Natural killer cell treated with Interleukin-12 subunit alpha and Interleukin-12 subunit beta and Interleukin-15 and Interleukin-18, amount 100 ng/mL, for 72 hours (primary cell): ENCODE data around the gene GYS2. TPM values are rescaled to one million over a fixed set of nuclear protein-coding genes. Genes with fewer than 3 reads are reported as not detected.
A peak's percentile ranks its signal among the peaks of the same experiment; 100 is the strongest.
"Not testable (repeated sequence)": the region's sequence is repeated elsewhere in the genome, so short reads cannot be mapped to it uniquely, and the experiment has no call there.

ENCODE experiments used
- ATAC-seq, 2 donors: fragments of 150-1000 bp; cut with Tn5 transposase in 1 of 2; sonication (Bioruptor Pico), chemical (Tn5 transposase) in 1 of 2; 2 replicates each; pipeline ENCODE4 v1.10.0; 2021
- DNase-seq: peaks from one replicate; pipeline ENCODE4 v3.0.0; 2022; ENCODE audit warnings: low spot score
- H3K27ac Mint-ChIP-seq, 2 donors: 1 replicate in 1 of 2; 2 replicates in 1 of 2; pipeline ENCODE4 v1.8.0; 2022; ENCODE audit warnings: mixed read lengths in 2 of 2, mild to moderate bottlenecking in 1 of 2, moderate library complexity in 1 of 2
- H3K27me3 Mint-ChIP-seq, 2 donors: 1 replicate in 1 of 2; 2 replicates in 1 of 2; pipeline ENCODE4 v1.8.0; 2022; ENCODE audit warnings: mixed read lengths in 2 of 2
- H3K36me3 Mint-ChIP-seq: one replicate; pipeline ENCODE4 v1.8.0; 2022; ENCODE audit warnings: mixed read lengths
- H3K4me1 Mint-ChIP-seq, 2 donors: 1 replicate in 1 of 2; 2 replicates in 1 of 2; pipeline ENCODE4 v1.8.0; 2022; ENCODE audit warnings: low read depth in 2 of 2, mixed read lengths in 2 of 2, mild to moderate bottlenecking in 1 of 2
- H3K4me3 Mint-ChIP-seq: one replicate; pipeline ENCODE4 v1.8.0; 2022; ENCODE audit warnings: mixed read lengths
- H3K9me3 Mint-ChIP-seq: 2 replicates; pipeline ENCODE4 v1.8.0; 2022; ENCODE audit warnings: mixed read lengths
- total RNA-seq, 2 donors: library from RNA; stranded (reverse); gene quantifications; one replicate each; pipeline ENCODE4 v1.2.3, GENCODE V29; 2022

Gene GYS2
- total RNA-seq, 2 donors from 2014 or later = not detected

DNA sequence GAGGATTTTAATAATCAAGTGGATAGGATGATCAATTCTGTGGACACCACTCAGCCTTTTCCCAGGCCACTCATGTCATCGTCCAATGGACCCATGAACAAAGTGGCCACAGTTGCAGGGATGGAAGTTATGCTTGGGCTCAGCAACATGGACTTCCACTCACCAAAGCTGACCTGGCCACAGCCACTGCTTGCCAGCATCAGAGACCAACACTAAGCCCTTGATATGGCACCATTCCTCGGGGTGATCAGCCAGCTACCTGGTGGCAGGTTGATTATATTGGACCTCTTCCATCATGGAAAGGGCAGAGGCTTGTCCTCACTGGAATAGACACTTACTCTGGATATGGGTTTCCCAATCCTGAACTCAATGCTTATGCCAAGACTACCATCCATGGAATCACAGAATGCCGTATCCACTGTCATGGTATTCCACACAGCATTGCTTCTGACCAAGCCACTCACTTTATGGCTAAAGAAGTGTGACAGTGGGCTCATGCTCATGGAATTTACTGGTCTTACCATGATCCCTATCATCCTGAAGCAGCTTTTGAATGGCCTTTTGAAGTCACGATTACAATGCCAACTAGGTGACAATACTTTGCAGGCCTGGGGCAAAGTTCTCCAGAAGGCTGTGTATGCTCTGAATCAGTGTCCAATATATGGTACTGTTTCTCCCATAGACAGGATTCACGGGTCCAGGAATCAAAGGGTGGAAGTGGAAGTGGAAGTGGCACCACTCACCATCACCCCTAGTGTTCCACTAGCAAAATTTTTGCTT lies 20.1 kb downstream of the GYS2 start:
- not testable (repeated sequence) for DNase-seq, H3K4me1 Mint-ChIP-seq, H3K36me3 Mint-ChIP-seq, H3K4me3 Mint-ChIP-seq, ATAC-seq, H3K27ac Mint-ChIP-seq
- Mint-ChIP-seq H3K9me3 (peaks cover 12% of the 10 kb centered on the region), H3K27me3 (peaks cover 15 to 16% of the 10 kb centered on the region in 2 donors)

GRCh38 chr12:21583587-21583986 lies 21.1 kb downstream of the GYS2 start:
- peaks cover 12% of the 10 kb centered on the region for H3K9me3 Mint-ChIP-seq
- no peak overlapping the region for H3K27ac Mint-ChIP-seq
- ATAC-seq (no peak), DNase-seq (no peak)
- H3K36me3 Mint-ChIP-seq = no peaks in the 10 kb centered on the region
- H3K27me3 Mint-ChIP-seq = peaks cover 16 to 26% of the 10 kb centered on the region in 2 donors
- H3K4me3 Mint-ChIP-seq = no peak overlapping the region
- H3K4me1 Mint-ChIP-seq = no peaks in the 10 kb centered on the region

GRCh38 chr12:21580748-21581516 lies 23.7 kb downstream of the GYS2 start:
- peaks cover 21 to 38% of the 10 kb centered on the region in 2 donors for H3K27me3 Mint-ChIP-seq
- DNase-seq (no peak), ATAC-seq (no peak)
- H3K9me3 Mint-ChIP-seq = peaks cover 8% of the 10 kb centered on the region
- no peaks in the 10 kb centered on the region for H3K36me3 Mint-ChIP-seq
- H3K4me1 Mint-ChIP-seq = no peaks in the 10 kb centered on the region
- no peak overlapping the region for H3K27ac Mint-ChIP-seq
- H3K4me3 Mint-ChIP-seq = no peak overlapping the region

DNA sequence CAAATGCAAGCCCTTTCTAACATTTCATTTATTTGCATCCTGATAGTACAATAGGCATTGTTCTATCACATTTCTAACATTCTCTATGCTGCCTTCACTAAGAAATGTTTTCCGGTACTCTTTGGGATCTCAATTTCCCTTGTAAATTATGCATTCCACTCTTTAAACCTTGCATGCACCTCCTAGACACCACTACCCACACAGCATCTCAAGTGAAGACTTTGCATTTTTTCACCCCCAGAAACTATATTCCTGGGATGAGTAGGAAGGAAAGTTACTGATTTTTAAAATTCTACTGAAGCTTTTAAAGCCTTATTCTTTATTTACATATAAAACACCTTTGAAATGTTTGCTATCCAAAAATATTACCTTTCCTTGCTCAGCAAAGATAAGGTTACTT lies 27.1 kb downstream of the GYS2 start:
- H3K27ac Mint-ChIP-seq = no peak overlapping the region
- no peak for ATAC-seq
- peaks cover 3% of the 10 kb centered on the region for H3K9me3 Mint-ChIP-seq
- no peaks in the 10 kb centered on the region for H3K4me1 Mint-ChIP-seq
- DNase-seq = no peak
- no peaks in the 10 kb centered on the region for H3K36me3 Mint-ChIP-seq
- no peak overlapping the region for H3K4me3 Mint-ChIP-seq
- H3K27me3 Mint-ChIP-seq = peaks cover 22 to 42% of the 10 kb centered on the region in 2 donors

GRCh38 chr12:21576431-21576830 lies 28.2 kb downstream of the GYS2 start:
- H3K27me3 Mint-ChIP-seq = peaks cover 17 to 36% of the 10 kb centered on the region in 2 donors
- H3K27ac Mint-ChIP-seq = no peak overlapping the region
- H3K36me3 Mint-ChIP-seq = no peaks in the 10 kb centered on the region
- H3K4me3 Mint-ChIP-seq = no peak overlapping the region
- ATAC-seq (no peak), DNase-seq (no peak)
- no peaks in the 10 kb centered on the region for H3K4me1 Mint-ChIP-seq
- no peaks in the 10 kb centered on the region for H3K9me3 Mint-ChIP-seq

DNA sequence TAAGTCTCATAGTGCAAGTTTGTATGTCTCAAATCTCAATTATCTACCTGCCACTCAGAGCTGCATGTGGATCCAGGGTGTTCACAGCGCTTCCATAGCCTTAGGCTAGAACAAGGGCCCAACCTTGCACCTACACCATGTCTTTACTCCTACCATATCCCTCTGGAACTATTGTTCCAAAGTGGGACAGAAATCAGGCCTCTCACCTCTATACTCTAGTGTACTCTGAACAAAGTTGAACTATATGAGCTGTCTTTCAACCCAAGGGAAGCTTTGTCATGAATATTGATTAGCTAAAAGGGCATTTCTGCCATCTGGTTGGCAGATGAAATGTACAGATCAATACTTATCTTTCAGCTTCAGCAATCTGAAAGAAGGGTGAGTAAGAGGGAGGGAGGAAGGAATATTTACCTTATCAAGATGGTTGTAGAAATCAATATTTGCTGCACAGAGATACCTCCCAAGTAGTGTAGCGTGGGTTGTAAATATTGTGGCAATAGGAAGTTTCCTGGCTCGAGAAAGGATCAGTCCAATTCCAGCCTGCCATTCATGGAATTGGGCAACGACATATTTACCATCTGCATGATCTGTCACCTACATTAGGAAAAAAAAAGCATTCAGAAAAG lies 30.8 kb downstream of the GYS2 start:
- Mint-ChIP-seq H3K4me1 (no peaks in the 10 kb centered on the region), H3K36me3 (no peaks in the 10 kb centered on the region), H3K27me3 (peaks cover 9 to 27% of the 10 kb centered on the region in 2 donors), H3K9me3 (no peaks in the 10 kb centered on the region), H3K27ac (no peak overlapping the region), H3K4me3 (no peak overlapping the region)
- DNase-seq (no peak), ATAC-seq (no peak)

DNA sequence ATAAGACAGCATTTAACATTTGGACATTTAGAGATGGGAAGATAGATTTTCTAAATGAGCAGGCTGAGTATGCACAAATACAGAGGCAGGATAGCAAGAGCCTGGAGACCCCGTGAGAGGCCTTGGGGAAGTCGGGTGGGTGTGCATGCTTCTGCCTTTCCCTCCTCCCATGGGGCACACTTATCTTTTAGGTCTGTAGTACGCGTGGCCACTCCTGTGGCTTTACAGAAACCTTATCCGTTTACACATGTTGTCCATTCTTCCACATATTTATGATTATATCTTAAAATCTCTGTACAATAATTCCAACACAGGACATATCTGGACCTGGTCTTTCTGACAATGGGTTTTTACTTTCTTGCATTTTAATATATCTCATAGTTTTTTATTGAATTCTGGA lies 33.6 kb downstream of the GYS2 start:
- no peaks in the 10 kb centered on the region for H3K36me3 Mint-ChIP-seq
- no peaks in the 10 kb centered on the region for H3K9me3 Mint-ChIP-seq
- ATAC-seq = no peak
- H3K27ac Mint-ChIP-seq = no peak overlapping the region
- DNase-seq = no peak
- H3K27me3 Mint-ChIP-seq = peaks cover 8 to 27% of the 10 kb centered on the region in 2 donors
- no peak overlapping the region for H3K4me3 Mint-ChIP-seq
- H3K4me1 Mint-ChIP-seq = no peaks in the 10 kb centered on the region

- H3K27ac Mint-ChIP-seq = no peak overlapping the region
- H3K36me3 Mint-ChIP-seq = no peaks in the 10 kb centered on the region
- DNase-seq = no peak
- peaks cover 6 to 22% of the 10 kb centered on the region in 2 donors for H3K27me3 Mint-ChIP-seq
- no peak for ATAC-seq
- H3K4me3 Mint-ChIP-seq = no peak overlapping the region
- no peaks in the 10 kb centered on the region for H3K9me3 Mint-ChIP-seq
- no peaks in the 10 kb centered on the region for H3K4me1 Mint-ChIP-seq
These were observed 36.5 kb downstream of the GYS2 start for GRCh38 chr12:21568115-21568514.

DNA sequence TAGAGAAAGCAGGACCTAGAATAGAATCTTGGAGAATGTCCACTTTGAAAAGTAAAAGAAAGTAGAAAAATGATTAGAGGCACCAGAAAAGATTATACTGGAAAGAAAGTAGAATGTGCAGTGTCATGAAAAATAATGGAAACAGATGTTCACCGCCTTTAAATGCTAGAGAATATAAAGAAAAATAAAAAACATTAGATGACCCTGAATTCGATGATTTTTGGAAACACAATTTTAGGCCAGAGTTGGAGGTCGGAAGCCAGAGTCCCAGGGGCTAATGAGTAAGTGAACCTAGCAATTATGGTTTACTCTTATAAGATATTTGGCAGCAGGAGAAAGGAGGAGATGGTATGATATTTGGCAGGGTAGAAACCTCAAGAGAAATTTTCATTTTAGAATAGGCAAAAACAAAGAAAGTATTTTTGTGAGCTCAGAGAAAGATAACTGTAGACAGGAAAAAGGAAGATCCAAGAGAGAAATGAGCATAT lies 37.7 kb downstream of the GYS2 start:
- peaks cover 9 to 28% of the 10 kb centered on the region in 2 donors for H3K27me3 Mint-ChIP-seq
- H3K9me3 Mint-ChIP-seq = no peaks in the 10 kb centered on the region
- H3K36me3 Mint-ChIP-seq = no peaks in the 10 kb centered on the region
- DNase-seq (no peak), ATAC-seq (no peak)
- no peaks in the 10 kb centered on the region for H3K4me1 Mint-ChIP-seq
- no peak overlapping the region for H3K4me3 Mint-ChIP-seq
- H3K27ac Mint-ChIP-seq = no peak overlapping the region

- H3K4me1 Mint-ChIP-seq = no peaks in the 10 kb centered on the region
- H3K27me3 Mint-ChIP-seq = peaks cover 9 to 29% of the 10 kb centered on the region in 2 donors
- no peaks in the 10 kb centered on the region for H3K9me3 Mint-ChIP-seq
- H3K27ac Mint-ChIP-seq = no peak overlapping the region
- DNase-seq (no peak), ATAC-seq (no peak)
- H3K36me3 Mint-ChIP-seq = no peaks in the 10 kb centered on the region
- H3K4me3 Mint-ChIP-seq = no peak overlapping the region
These were observed 38.3 kb downstream of the GYS2 start for GRCh38 chr12:21566223-21566906.

DNA sequence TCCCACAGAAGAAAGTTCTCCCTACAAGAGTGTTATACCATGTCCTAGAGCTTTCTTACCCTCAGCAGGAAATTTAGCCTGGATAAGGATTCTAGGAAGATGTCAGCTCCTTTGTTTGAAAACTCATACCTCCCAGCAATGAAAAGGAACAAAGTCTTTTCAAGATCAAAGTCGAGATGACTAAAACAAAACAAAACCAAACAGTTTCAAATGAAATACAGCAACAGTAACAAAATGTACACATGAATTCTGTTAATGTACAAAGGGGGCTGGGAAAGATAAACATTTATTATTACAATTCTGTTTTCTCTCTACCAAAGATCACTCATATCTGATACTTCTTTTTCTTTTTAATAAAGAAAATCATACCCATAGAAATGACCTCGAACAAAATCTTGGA lies 41.8 kb downstream of the GYS2 start:
- DNase-seq (no peak), ATAC-seq (no peak)
- Mint-ChIP-seq H3K27me3 (peaks cover 9 to 34% of the 10 kb centered on the region in 2 donors), H3K27ac (no peak overlapping the region), H3K4me3 (no peak overlapping the region), H3K36me3 (no peaks in the 10 kb centered on the region), H3K9me3 (no peaks in the 10 kb centered on the region), H3K4me1 (no peaks in the 10 kb centered on the region)

GRCh38 chr12:21561158-21561557 lies 43.5 kb downstream of the GYS2 start:
- no peak overlapping the region for H3K4me3 Mint-ChIP-seq
- H3K27ac Mint-ChIP-seq = no peak overlapping the region

DNA sequence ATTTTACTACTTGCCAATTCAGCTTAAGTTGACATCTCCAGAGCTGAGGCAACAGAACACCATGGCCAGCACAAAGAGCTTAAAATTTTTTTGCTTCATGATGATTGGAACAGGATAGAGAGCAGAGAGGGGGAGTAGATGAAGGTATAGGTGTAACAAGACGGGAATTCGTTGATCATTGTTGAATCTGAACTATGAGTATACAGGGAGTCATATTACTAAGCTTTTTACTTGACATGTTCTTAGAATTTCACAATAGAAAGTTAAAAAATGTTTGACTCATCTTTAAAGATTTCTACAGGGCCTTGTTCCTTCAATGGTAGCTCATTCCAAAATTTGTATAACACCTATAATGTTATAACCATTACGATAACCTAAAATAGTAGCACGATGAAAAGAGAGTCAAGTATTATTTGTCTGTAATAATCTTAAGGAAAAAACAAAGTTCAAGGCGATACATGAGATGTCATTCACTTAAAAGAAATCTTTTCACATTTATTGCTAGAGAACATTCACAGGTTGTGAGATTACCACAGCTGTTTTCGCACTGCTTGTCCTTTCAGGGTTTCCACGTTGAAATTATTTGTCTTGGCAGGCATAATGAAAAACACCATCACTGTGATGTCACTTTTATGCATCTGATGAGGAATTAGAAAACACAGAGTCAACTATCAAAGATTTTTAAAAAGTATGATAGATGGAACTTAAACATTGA lies 44.6 kb downstream of the GYS2 start:
- no peak for ATAC-seq
- H3K27me3 Mint-ChIP-seq = peaks cover 4 to 21% of the 10 kb centered on the region in 2 donors
- H3K27ac Mint-ChIP-seq = no peak overlapping the region
- no peaks in the 10 kb centered on the region for H3K36me3 Mint-ChIP-seq
- H3K4me1 Mint-ChIP-seq = no peaks in the 10 kb centered on the region
- H3K4me3 Mint-ChIP-seq = no peak overlapping the region
- DNase-seq = no peak
- H3K9me3 Mint-ChIP-seq = no peaks in the 10 kb centered on the region

More at GRCh38 chr12:21561158-21561557, 43.5 kb downstream of the GYS2 start:
- ATAC-seq = peak in 1 of 2 donors; percentile 51
- H3K9me3 Mint-ChIP-seq = no peaks in the 10 kb centered on the region
- H3K4me1 Mint-ChIP-seq = no peaks in the 10 kb centered on the region
- no peak for DNase-seq
- no peaks in the 10 kb centered on the region for H3K36me3 Mint-ChIP-seq
- H3K27me3 Mint-ChIP-seq = peaks cover 5 to 21% of the 10 kb centered on the region in 2 donors
